Germinal center (tissue), 1 donor: ENCODE measurements around the gene SEZ6L2.
A peak's percentile ranks its signal among the peaks of the same experiment; 100 is the strongest.
"Not testable (repeated sequence)": the region's sequence is repeated elsewhere in the genome, so short reads cannot be mapped to it uniquely, and the experiment has no call there.

Source experiments
- DNase-seq: peaks from one replicate; pipeline ENCODE4 v3.0.0; 2012; ENCODE audit warnings: mixed read lengths, low spot score

SEZ6L2 gene

GRCh38 chr16:29909851-29910250 is 10.5 kb upstream of the SEZ6L2 start:
- not testable (repeated sequence) for DNase-seq

GRCh38 chr16:29909391-29909790 is 10.0 kb upstream of the SEZ6L2 start:
- DNase-seq: no peak

GRCh38 chr16:29908719-29909220 is 9.4 kb upstream of the SEZ6L2 start:
- DNase-seq: no peak

GRCh38 chr16:29907973-29908372 is 8.6 kb upstream of the SEZ6L2 start:
- DNase-seq: no peak

GRCh38 chr16:29906520-29907244 is 7.3 kb upstream of the SEZ6L2 start:
- no peak for DNase-seq

GRCh38 chr16:29905668-29906067 is 6.3 kb upstream of the SEZ6L2 start:
- no peak for DNase-seq

GRCh38 chr16:29904947-29905346 is 5.6 kb upstream of the SEZ6L2 start:
- no peak for DNase-seq

- DNase-seq: no peak
These were observed 4.2 kb upstream of the SEZ6L2 start for GRCh38 chr16:29903590-29903989.

- no peak for DNase-seq
These were observed 2.2 kb upstream of the SEZ6L2 start for GRCh38 chr16:29901607-29901945.

GRCh38 chr16:29900888-29901606 is 1.7 kb upstream of the SEZ6L2 start:
- DNase-seq: no peak

GRCh38 chr16:29900102-29900887 is 945 bp upstream of the SEZ6L2 start, which contains the start of gene ASPHD1:
ASPHD1 (plus strand) TSS chr16:29900488; CDS start chr16:29900972, 484 bp downstream.
- peak; percentile 88 for DNase-seq

GRCh38 chr16:29898804-29899515 is 390 bp downstream of the SEZ6L2 start:
- no peak for DNase-seq

GRCh38 chr16:29898135-29898803 is 1.1 kb downstream of the SEZ6L2 start:
- no peak for DNase-seq

GRCh38 chr16:29897333-29897732 is 2.0 kb downstream of the SEZ6L2 start:
- no peak for DNase-seq

- DNase-seq: no peak
These were observed 2.5 kb downstream of the SEZ6L2 start for GRCh38 chr16:29896841-29897240.

- no peak for DNase-seq
These were observed 5.0 kb downstream of the SEZ6L2 start for GRCh38 chr16:29894352-29894751.

GRCh38 chr16:29893553-29893952 is 5.8 kb downstream of the SEZ6L2 start:
- no peak for DNase-seq

- no peak for DNase-seq
These were observed 6.9 kb downstream of the SEZ6L2 start for GRCh38 chr16:29892458-29892813.

- DNase-seq: no peak
These were observed 7.6 kb downstream of the SEZ6L2 start for GRCh38 chr16:29891525-29892457.

GRCh38 chr16:29889372-29889771 is 10.0 kb downstream of the SEZ6L2 start:
- DNase-seq: not testable (repeated sequence)
